Natural killer cell (primary cell): ENCODE data around the gene TFRC. TPM values are rescaled to one million over a fixed set of nuclear protein-coding genes. Genes with fewer than 3 reads are reported as not detected.
"Not testable (repeated sequence)": the region's sequence is repeated elsewhere in the genome, so short reads cannot be mapped to it uniquely, and the experiment has no call there.

Experiments
- ATAC-seq, 3 donors: fragments of 150-1000 bp in 2 of 3; fragments of 200-7000 bp in 1 of 3; cut with Tn5 transposase; 1 replicate in 1 of 3; 2 replicates in 2 of 3; pipeline ENCODE4 v1.10.0; 2021; ENCODE audit warnings: mild to moderate bottlenecking in 2 of 3, moderate library complexity in 2 of 3
- DNase-seq, 2 donors: peaks; one replicate each; pipeline versions ENCODE4 v3.0.0 to v3.0.0-alpha.2; 2013 to 2021; ENCODE audit warnings: mixed read lengths in 1 of 2
- H3K27ac ChIP-seq: one replicate; pipeline ENCODE4 v1.5.1; 2013; ENCODE audit warnings: mild to moderate bottlenecking, low read length
- H3K27me3 ChIP-seq: one replicate; pipeline ENCODE4 v1.6.1; 2013; ENCODE audit warnings: low read length; ENCODE audit not compliant: control insufficient read depth, insufficient read depth
- H3K36me3 ChIP-seq: one replicate; pipeline ENCODE4 v1.6.1; 2013; ENCODE audit warnings: low read length; ENCODE audit not compliant: control insufficient read depth, insufficient read depth
- H3K4me1 ChIP-seq: one replicate; pipeline ENCODE4 v1.6.1; 2013; ENCODE audit warnings: low read length; ENCODE audit not compliant: control insufficient read depth, insufficient read depth
- H3K4me3 ChIP-seq: one replicate; pipeline ENCODE4 v1.5.1; 2013; ENCODE audit warnings: low read length
- H3K9me3 ChIP-seq: one replicate; pipeline ENCODE4 v1.6.1; 2013; ENCODE audit warnings: low read length; ENCODE audit not compliant: control insufficient read depth, insufficient read depth
- H3K27ac Mint-ChIP-seq, 2 donors: one replicate each; pipeline ENCODE4 v1.8.0; 2022; ENCODE audit warnings: mild to moderate bottlenecking in 2 of 2, mixed read lengths in 2 of 2, moderate library complexity in 1 of 2
- H3K27me3 Mint-ChIP-seq, 2 donors: one replicate each; pipeline ENCODE4 v1.8.0; 2022; ENCODE audit warnings: low read depth in 2 of 2, mixed read lengths in 2 of 2
- H3K36me3 Mint-ChIP-seq: one replicate; pipeline ENCODE4 v1.8.0; 2022; ENCODE audit warnings: mixed read lengths
- H3K4me1 Mint-ChIP-seq, 2 donors: one replicate each; pipeline ENCODE4 v1.8.0; 2022; ENCODE audit warnings: mixed read lengths in 2 of 2
- H3K4me3 Mint-ChIP-seq: one replicate; pipeline ENCODE4 v1.8.0; 2022; ENCODE audit warnings: mild to moderate bottlenecking, moderate library complexity, mixed read lengths
- H3K9me3 Mint-ChIP-seq, 2 donors: one replicate each; pipeline ENCODE4 v1.8.0; 2022; ENCODE audit warnings: mixed read lengths in 2 of 2
- CTCF ChIP-seq: fragments of 200-600 bp; IDR thresholded peaks from one replicate; pipeline ENCODE4 v1.8.0; 2022; ENCODE audit warnings: antibody characterized with exemption
- WGBS: methylation state at CpG from one replicate; pipeline ENCODE4 v1.1.7; 2013; ENCODE audit warnings: missing lambda C conversion rate; ENCODE audit not compliant: insufficient coverage; 5-methylcytosine and 5-hydroxymethylcytosine counted together
- intact Hi-C: fragments of 100-400 bp; cut with micrococcal nuclease; formaldehyde crosslinking; loops from one replicate; pipeline ENCODE4 v1.14.2; 2022
- total RNA-seq, 4 donors: library from RNA; stranded (reverse); fragments of 120-200 nt in 1 of 4; gene quantifications; one replicate each; pipeline versions ENCODE4 v1.2.3 to v1.2.4, GENCODE V29; 2013 to 2022

The TFRC gene
- total RNA-seq, 3 donors from 2014 or later (not counting 1 experiment from before 2014, with no cell fraction given), result 74.3 to 111 (median 78.3) TPM

- Histone ChIP-seq H3K27me3 (no peaks in the 10 kb centered on the region), H3K4me3 (no peak overlapping the region), H3K4me1 (no peaks in the 10 kb centered on the region), H3K36me3 (no peaks in the 10 kb centered on the region), H3K27ac (no peak overlapping the region), H3K9me3 (no peaks in the 10 kb centered on the region)
- ATAC-seq, result no peak
- Mint-ChIP-seq H3K36me3 (no peaks in the 10 kb centered on the region), H3K27me3 (peaks cover 8 to 31% of the 10 kb centered on the region in 2 donors), H3K4me3 (no peak overlapping the region), H3K4me1 (no peaks in the 10 kb centered on the region), H3K27ac (no peak overlapping the region), H3K9me3 (no peaks in the 10 kb centered on the region)
- intact Hi-C loops, result no loop called here
- DNase-seq, result no peak
- no peak for TF ChIP-seq CTCF
- 64% methylated on average over 3 of the region's 3 CpGs for WGBS
Measured at GRCh38 chr3:196020373-196020772, 61.5 kb downstream of the TFRC start.

- H3K36me3 Mint-ChIP-seq, H3K4me1 ChIP-seq, H3K9me3 Mint-ChIP-seq, H3K9me3 ChIP-seq, H3K4me3 ChIP-seq, H3K27ac Mint-ChIP-seq, intact Hi-C loops, H3K27me3 ChIP-seq, H3K36me3 ChIP-seq, DNase-seq, H3K27ac ChIP-seq, H3K4me3 Mint-ChIP-seq, H3K4me1 Mint-ChIP-seq: not testable (repeated sequence)
- peaks cover 8 to 30% of the 10 kb centered on the region in 2 donors for H3K27me3 Mint-ChIP-seq
- ATAC-seq, result peak in 2 of 3 donors; percentile 41 to 45
- 31% methylated on average over 12 of the region's 12 CpGs for WGBS
Measured at GRCh38 chr3:196019576-196019975, 62.3 kb downstream of the TFRC start.

GRCh38 chr3:196018159-196018558 lies 63.7 kb downstream of the TFRC start:
- H3K27ac Mint-ChIP-seq, H3K27me3 ChIP-seq, H3K4me1 ChIP-seq, H3K36me3 ChIP-seq, ATAC-seq, H3K4me1 Mint-ChIP-seq, intact Hi-C loops, H3K4me3 ChIP-seq, H3K9me3 ChIP-seq, DNase-seq, H3K36me3 Mint-ChIP-seq, H3K9me3 Mint-ChIP-seq, H3K27ac ChIP-seq, H3K4me3 Mint-ChIP-seq: not testable (repeated sequence)
- WGBS, result 90% methylated on average over 3 of the region's 5 CpGs
- peaks cover 8 to 28% of the 10 kb centered on the region in 2 donors for H3K27me3 Mint-ChIP-seq

- H3K27me3 Mint-ChIP-seq, result peaks cover 0 to 15% of the 10 kb centered on the region in 2 donors
- H3K4me1 ChIP-seq, result no peaks in the 10 kb centered on the region
- no peak for DNase-seq
- H3K36me3 ChIP-seq, result no peaks in the 10 kb centered on the region
- WGBS, result 82% methylated on average over 1 of the region's 2 CpGs
- H3K36me3 Mint-ChIP-seq, result no peaks in the 10 kb centered on the region
- H3K27ac ChIP-seq, result no peak overlapping the region
- H3K9me3 Mint-ChIP-seq, result no peaks in the 10 kb centered on the region
- TF ChIP-seq CTCF, result no peak
- intact Hi-C loops, result no loop called here
- no peaks in the 10 kb centered on the region for H3K4me1 Mint-ChIP-seq
- no peak for ATAC-seq
- no peaks in the 10 kb centered on the region for H3K9me3 ChIP-seq
- H3K4me3 Mint-ChIP-seq, result no peak overlapping the region
- H3K4me3 ChIP-seq, result no peak overlapping the region
- no peak overlapping the region for H3K27ac Mint-ChIP-seq
- H3K27me3 ChIP-seq, result no peaks in the 10 kb centered on the region
Measured at GRCh38 chr3:196016485-196016884, 65.4 kb downstream of the TFRC start.
